GM12892 (cell line): ENCODE measurements around the gene CCR7.

Source experiments
- POLR2A ChIP-seq: IDR thresholded peaks from 2 replicates; pipeline ENCODE4 v1.6.1; 2011; ENCODE audit warnings: low read depth, low read length, control low read depth
- POLR2AphosphoS5 ChIP-seq: IDR thresholded peaks from 2 replicates; pipeline ENCODE4 v1.6.1; 2011; ENCODE audit warnings: low read depth, low read length, control low read depth

GRCh38 chr17:40556198-40556661, 9.0 kb downstream of the CCR7 start:
- TF ChIP-seq POLR2AphosphoS5, result no peak
- no peak for TF ChIP-seq POLR2A
